ENCODE data around the gene MZT2B.
"Not testable (repeated sequence)": the region's sequence is repeated elsewhere in the genome, so short reads cannot be mapped to it uniquely, and the experiment has no call there.

DNA sequence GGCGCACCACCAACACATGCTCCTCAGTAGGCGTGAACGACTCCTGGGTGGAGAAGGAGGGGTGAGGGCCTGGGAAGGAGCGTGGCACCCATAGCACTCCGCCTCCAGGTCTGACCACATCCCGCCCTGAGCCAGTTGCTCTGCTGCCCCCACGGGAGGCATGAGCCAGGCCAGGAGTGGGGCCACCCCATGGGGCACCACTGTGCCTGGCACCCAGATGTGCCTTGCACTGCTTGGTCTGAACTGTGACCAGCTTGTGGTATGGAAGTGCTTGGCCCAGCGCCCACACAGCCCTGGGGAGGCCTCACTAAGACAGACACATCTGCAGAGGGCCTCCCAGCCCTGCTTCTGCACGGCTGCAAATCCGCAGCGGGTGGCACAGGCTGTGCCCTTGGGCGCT, 24.7 kb upstream of the MZT2B start:
- TF ChIP-seq, protein P1, sequence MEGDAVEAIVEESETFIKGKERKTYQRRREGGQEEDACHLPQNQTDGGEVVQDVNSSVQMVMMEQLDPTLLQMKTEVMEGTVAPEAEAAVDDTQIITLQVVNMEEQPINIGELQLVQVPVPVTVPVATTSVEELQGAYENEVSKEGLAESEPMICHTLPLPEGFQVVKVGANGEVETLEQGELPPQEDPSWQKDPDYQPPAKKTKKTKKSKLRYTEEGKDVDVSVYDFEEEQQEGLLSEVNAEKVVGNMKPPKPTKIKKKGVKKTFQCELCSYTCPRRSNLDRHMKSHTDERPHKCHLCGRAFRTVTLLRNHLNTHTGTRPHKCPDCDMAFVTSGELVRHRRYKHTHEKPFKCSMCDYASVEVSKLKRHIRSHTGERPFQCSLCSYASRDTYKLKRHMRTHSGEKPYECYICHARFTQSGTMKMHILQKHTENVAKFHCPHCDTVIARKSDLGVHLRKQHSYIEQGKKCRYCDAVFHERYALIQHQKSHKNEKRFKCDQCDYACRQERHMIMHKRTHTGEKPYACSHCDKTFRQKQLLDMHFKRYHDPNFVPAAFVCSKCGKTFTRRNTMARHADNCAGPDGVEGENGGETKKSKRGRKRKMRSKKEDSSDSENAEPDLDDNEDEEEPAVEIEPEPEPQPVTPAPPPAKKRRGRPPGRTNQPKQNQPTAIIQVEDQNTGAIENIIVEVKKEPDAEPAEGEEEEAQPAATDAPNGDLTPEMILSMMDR (IDR thresholded peaks at IDR 0.05): not testable (repeated sequence)
- not testable (repeated sequence) for TF ChIP-seq POLR2A (IDR thresholded peaks at IDR 0.05)
